MM.1S (cell line): ENCODE data around the gene MYEF2.

Source experiments
- DNase-seq: peaks from one replicate; pipeline ENCODE4 v3.0.0-alpha.2; 2015
- H2AFZ ChIP-seq: fragments of 300-600 bp; sonication (generic); 2 replicates; pipeline ENCODE4 v1.6.0; 2016; ENCODE audit warnings: antibody characterized with exemption, low read length
- H3F3A ChIP-seq: fragments of 300-600 bp; sonication (generic); 2 replicates; pipeline ENCODE4 v1.6.1; 2016; ENCODE audit warnings: mild to moderate bottlenecking, antibody characterized with exemption, low read length, moderate library complexity, mixed read lengths; ENCODE audit not compliant: insufficient read depth
- H3K27ac ChIP-seq: fragments of 300-600 bp; sonication (generic); 2 replicates; pipeline ENCODE4 v1.5.1; 2016; ENCODE audit warnings: mild to moderate bottlenecking, low read length
- H3K27me3 ChIP-seq: fragments of 300-600 bp; sonication (generic); replicated peaks from 2 replicates; pipeline ENCODE4 v1.6.0; 2016; ENCODE audit warnings: low read length; ENCODE audit not compliant: insufficient read depth
- H3K36me3 ChIP-seq: fragments of 300-600 bp; sonication (generic); replicated peaks from 2 replicates; pipeline ENCODE4 v1.6.1; 2016; ENCODE audit warnings: mild to moderate bottlenecking, low read length, mixed read lengths; ENCODE audit not compliant: insufficient read depth
- H3K4me1 ChIP-seq: fragments of 300-600 bp; sonication (generic); 2 replicates; pipeline ENCODE4 v1.6.1; 2016; ENCODE audit warnings: low read length, mixed read lengths
- H3K4me2 ChIP-seq: fragments of 300-600 bp; sonication (generic); 2 replicates; pipeline ENCODE4 v1.6.0; 2016; ENCODE audit warnings: low read depth, low read length
- H3K4me3 ChIP-seq: fragments of 300-600 bp; sonication (generic); 2 replicates; pipeline ENCODE4 v1.5.1; 2016; ENCODE audit warnings: low read length, mixed read lengths
- H3K79me2 ChIP-seq: fragments of 300-600 bp; sonication (generic); 2 replicates; pipeline ENCODE4 v1.6.1; 2016; ENCODE audit warnings: mixed run types, low read length, mixed read lengths
- H3K9ac ChIP-seq: fragments of 300-600 bp; sonication (generic); 2 replicates; pipeline ENCODE4 v1.6.1; 2016; ENCODE audit warnings: low read length, mixed read lengths
- H3K9me2 ChIP-seq: fragments of 300-600 bp; sonication (generic); replicated peaks from 2 replicates; pipeline ENCODE4 v1.6.1; 2016; ENCODE audit warnings: mild to moderate bottlenecking, low read length, mixed read lengths; ENCODE audit not compliant: insufficient read depth
- H3K9me3 ChIP-seq: fragments of 300-600 bp; sonication (generic); replicated peaks from 2 replicates; pipeline ENCODE4 v1.6.1; 2016; ENCODE audit warnings: mild to moderate bottlenecking, low read length, mixed read lengths; ENCODE audit not compliant: insufficient read depth
- H4K20me1 ChIP-seq: fragments of 300-600 bp; sonication (generic); 2 replicates; pipeline ENCODE4 v1.6.1; 2016; ENCODE audit warnings: mild to moderate bottlenecking, low read length, moderate library complexity, mixed read lengths; ENCODE audit not compliant: insufficient read depth
- CTCF ChIP-seq: fragments of 300-600 bp; sonication (generic); IDR thresholded peaks from 2 replicates; pipeline ENCODE4 v1.5.1; 2016; ENCODE audit warnings: antibody characterized with exemption, low read length, mixed read lengths
- EZH2phosphoT487 ChIP-seq: fragments of 300-600 bp; sonication (generic); IDR thresholded peaks from 2 replicates; pipeline ENCODE4 v1.6.1; 2018; ENCODE audit warnings: antibody characterized with exemption, low read length

The MYEF2 gene

GRCh38 chr15:48085591-48085930 lies 92.5 kb downstream of the MYEF2 start:
- H3K79me2 ChIP-seq = no peaks in the 10 kb centered on the region
- H3K9ac ChIP-seq = no peak overlapping the region
- no peak overlapping the region for H3K4me3 ChIP-seq
- no peaks in the 10 kb centered on the region for H3K27me3 ChIP-seq
- no peaks in the 10 kb centered on the region for H3K36me3 ChIP-seq
- no peaks in the 10 kb centered on the region for H3F3A ChIP-seq
- H4K20me1 ChIP-seq = no peaks in the 10 kb centered on the region
- no peak overlapping the region for H3K4me2 ChIP-seq
- TF ChIP-seq EZH2phosphoT487 (no peak), CTCF (no peak)
- no peak for DNase-seq
- no peaks in the 10 kb centered on the region for H3K9me2 ChIP-seq
- H2AFZ ChIP-seq = no peak overlapping the region
- no peaks in the 10 kb centered on the region for H3K4me1 ChIP-seq
- H3K27ac ChIP-seq = no peak overlapping the region
- H3K9me3 ChIP-seq = no peaks in the 10 kb centered on the region

GRCh38 chr15:48084759-48085590 lies 93.1 kb downstream of the MYEF2 start:
- Histone ChIP-seq H3K27ac (no peak overlapping the region), H3K9me3 (no peaks in the 10 kb centered on the region), H3K4me3 (no peak overlapping the region), H3F3A (no peaks in the 10 kb centered on the region), H4K20me1 (no peaks in the 10 kb centered on the region), H3K9me2 (no peaks in the 10 kb centered on the region), H3K9ac (no peak overlapping the region), H3K4me2 (no peak overlapping the region), H3K27me3 (no peaks in the 10 kb centered on the region), H3K36me3 (no peaks in the 10 kb centered on the region), H2AFZ (no peak overlapping the region), H3K79me2 (no peaks in the 10 kb centered on the region), H3K4me1 (no peaks in the 10 kb centered on the region)
- peak; percentile 31 for TF ChIP-seq CTCF
- TF ChIP-seq EZH2phosphoT487 = no peak
- peak; percentile 31 for DNase-seq
